Duodenal mucosa (tissue), 2 donors: ENCODE results near the gene FBXO27.
"Not testable (repeated sequence)": the region's sequence is repeated elsewhere in the genome, so short reads cannot be mapped to it uniquely, and the experiment has no call there.

Source experiments
- H3K27ac ChIP-seq: one replicate; pipeline ENCODE4 v1.7.0; 2013; ENCODE audit warnings: low read depth, low read length
- H3K27me3 ChIP-seq, 2 donors: one replicate each; pipeline ENCODE4 v1.7.0; 2013; ENCODE audit warnings: low read length in 2 of 2, control low read depth in 1 of 2; ENCODE audit not compliant: insufficient read depth in 2 of 2, control insufficient read depth in 1 of 2
- H3K36me3 ChIP-seq, 2 donors: one replicate each; pipeline ENCODE4 v1.7.0; 2013; ENCODE audit warnings: low read length in 2 of 2, control low read depth in 1 of 2; ENCODE audit not compliant: insufficient read depth in 2 of 2, control insufficient read depth in 1 of 2
- H3K4me1 ChIP-seq, 2 donors: one replicate each; pipeline ENCODE4 v1.7.0; 2013; ENCODE audit warnings: low read length in 2 of 2, control low read depth in 1 of 2; ENCODE audit not compliant: insufficient read depth in 2 of 2, control insufficient read depth in 1 of 2
- H3K4me3 ChIP-seq, 2 donors: one replicate each; pipeline ENCODE4 v1.7.0; 2013; ENCODE audit warnings: low read length in 2 of 2, low read depth in 1 of 2
- H3K9ac ChIP-seq, 2 donors: one replicate each; pipeline ENCODE4 v1.7.0; 2013; ENCODE audit warnings: low read length in 2 of 2, low read depth in 1 of 2
- H3K9me3 ChIP-seq, 2 donors: one replicate each; pipeline ENCODE4 v1.7.0; 2013; ENCODE audit warnings: low read length in 2 of 2, control low read depth in 1 of 2; ENCODE audit not compliant: control insufficient read depth in 1 of 2

FBXO27 gene, protein sequence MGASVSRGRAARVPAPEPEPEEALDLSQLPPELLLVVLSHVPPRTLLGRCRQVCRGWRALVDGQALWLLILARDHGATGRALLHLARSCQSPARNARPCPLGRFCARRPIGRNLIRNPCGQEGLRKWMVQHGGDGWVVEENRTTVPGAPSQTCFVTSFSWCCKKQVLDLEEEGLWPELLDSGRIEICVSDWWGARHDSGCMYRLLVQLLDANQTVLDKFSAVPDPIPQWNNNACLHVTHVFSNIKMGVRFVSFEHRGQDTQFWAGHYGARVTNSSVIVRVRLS

GRCh38 chr19:39032063-39032918, at the start of gene FBXO27:
Gene FBXO27 (minus strand): TSS chr19:39032549. CDS start chr19:39032227, 322 bp downstream.
- Histone ChIP-seq H3K27ac (peak within 1 kb of the TSS; percentile 42), H3K27me3 (peaks cover 0 to 3% of the 10 kb centered on the region in 2 donors)

DNA sequence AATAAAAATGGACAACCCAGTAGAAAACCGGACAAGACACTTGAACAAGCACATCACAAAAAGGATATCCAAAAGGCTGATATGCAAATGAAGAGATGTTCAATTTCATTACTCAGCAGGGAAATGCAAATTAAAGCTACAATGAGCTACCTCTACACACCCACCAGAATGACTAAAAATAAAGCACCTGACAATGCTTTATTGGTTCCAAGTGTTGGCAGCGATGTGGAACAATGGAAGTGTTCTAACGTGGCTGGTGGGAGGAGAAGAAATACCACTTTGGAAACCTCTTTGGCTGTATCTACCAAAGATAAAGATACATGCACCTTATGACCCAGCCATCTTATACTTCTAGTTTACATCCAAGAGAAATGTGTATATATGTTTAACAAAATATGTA, 48.1 kb upstream of the FBXO27 start:
- Histone ChIP-seq H3K27me3 (peaks cover 31 to 33% of the 10 kb centered on the region in 2 donors), H3K36me3 (no peaks in the 10 kb centered on the region), H3K27ac (no peak overlapping the region), H3K4me3 (no peak overlapping the region), H3K4me1 (no peaks in the 10 kb centered on the region), H3K9me3 (no peaks in the 10 kb centered on the region), H3K9ac (no peak overlapping the region)

More at GRCh38 chr19:39032063-39032918, at the start of gene FBXO27:
- H3K9ac ChIP-seq, result peak within 1 kb of the TSS; percentile 25 to 47
- H3K9me3 ChIP-seq, result no peaks in the 10 kb centered on the region
- peak within 1 kb of the TSS; percentile 72 to 73 for H3K4me3 ChIP-seq
- no peaks in the 10 kb centered on the region for H3K36me3 ChIP-seq
- peaks cover 5% of the 10 kb centered on the region in 2 donors for H3K4me1 ChIP-seq

DNA sequence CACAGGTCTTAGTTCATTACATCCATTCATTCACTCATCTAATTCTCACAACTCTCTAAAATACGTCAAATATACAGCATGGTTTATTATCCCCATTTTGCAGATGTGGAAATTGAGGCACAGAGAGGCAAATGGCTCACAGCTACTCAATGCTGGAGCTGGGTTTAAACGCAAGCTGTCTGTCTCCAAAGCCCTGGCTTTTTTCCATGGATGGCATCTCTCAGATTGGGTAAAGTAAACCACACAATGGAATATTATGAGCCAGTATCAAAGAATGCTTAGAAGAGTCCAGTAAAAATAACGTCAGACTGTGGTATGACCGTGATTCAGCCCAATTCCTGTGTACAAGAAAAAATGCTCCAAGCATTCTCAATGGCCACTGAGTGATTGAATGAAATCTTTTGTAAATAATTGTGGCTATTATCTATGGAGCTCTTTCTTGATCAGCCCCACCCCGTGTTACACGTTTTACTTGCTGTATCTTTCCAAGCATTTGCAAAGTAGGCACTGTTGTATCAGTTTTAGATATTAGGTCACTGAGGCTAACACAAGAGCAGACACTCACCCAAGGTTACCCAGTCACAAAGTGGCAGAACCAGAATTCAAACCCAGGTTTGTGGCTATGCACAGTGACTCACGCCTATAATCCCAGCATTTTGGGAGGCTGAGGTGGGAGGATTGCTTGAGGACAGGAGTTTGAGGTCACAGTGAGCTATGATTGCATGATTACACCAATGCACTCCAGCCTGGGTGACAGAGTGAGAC, 46.3 kb upstream of the FBXO27 start:
- Histone ChIP-seq H3K4me1 (no peaks in the 10 kb centered on the region), H3K27ac (no peak overlapping the region), H3K27me3 (peaks cover 17 to 19% of the 10 kb centered on the region in 2 donors), H3K9ac (no peak overlapping the region), H3K9me3 (no peaks in the 10 kb centered on the region), H3K36me3 (no peaks in the 10 kb centered on the region), H3K4me3 (no peak overlapping the region)

- Histone ChIP-seq H3K27me3 (peaks cover 5 to 6% of the 10 kb centered on the region in 2 donors), H3K27ac (no peak overlapping the region)
These were observed 45.0 kb upstream of the FBXO27 start for GRCh38 chr19:39077323-39077722.

DNA sequence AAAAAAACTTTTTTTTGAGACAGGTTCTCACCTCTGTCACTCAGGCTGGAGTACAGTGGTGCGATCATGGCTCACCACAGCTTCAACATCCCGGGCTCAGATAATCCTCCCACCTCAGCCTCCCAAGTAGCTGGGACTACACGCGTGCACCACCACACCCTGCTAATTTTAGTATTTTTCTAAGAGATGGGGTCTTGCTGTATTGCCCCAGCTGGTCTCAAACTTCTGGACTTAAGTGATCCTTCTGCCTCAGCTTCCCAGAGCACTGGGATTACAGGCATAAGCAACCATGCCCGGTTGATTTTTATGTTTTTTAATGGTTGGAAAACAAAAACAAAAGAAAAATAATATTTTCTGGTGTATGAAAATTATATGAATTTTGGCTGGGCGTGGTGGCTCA, 42.6 kb upstream of the FBXO27 start:
- no peaks in the 10 kb centered on the region for H3K9me3 ChIP-seq
- H3K36me3 ChIP-seq, result no peaks in the 10 kb centered on the region
- no peak overlapping the region for H3K4me3 ChIP-seq
- no peak overlapping the region for H3K9ac ChIP-seq
- no peaks in the 10 kb centered on the region for H3K4me1 ChIP-seq
- H3K27ac ChIP-seq, result no peak overlapping the region
- peaks cover 0 to 4% of the 10 kb centered on the region in 2 donors for H3K27me3 ChIP-seq

More at GRCh38 chr19:39077323-39077722, 45.0 kb upstream of the FBXO27 start:
- Histone ChIP-seq H3K4me3 (no peak overlapping the region), H3K9me3 (no peaks in the 10 kb centered on the region), H3K4me1 (no peaks in the 10 kb centered on the region), H3K36me3 (no peaks in the 10 kb centered on the region), H3K9ac (no peak overlapping the region)

- H3K4me3 ChIP-seq, result no peak overlapping the region
- H3K4me1 ChIP-seq, result no peaks in the 10 kb centered on the region
- no peak overlapping the region for H3K9ac ChIP-seq
- H3K36me3 ChIP-seq, result no peaks in the 10 kb centered on the region
- no peak overlapping the region for H3K27ac ChIP-seq
- peaks cover 0 to 4% of the 10 kb centered on the region in 2 donors for H3K27me3 ChIP-seq
- no peaks in the 10 kb centered on the region for H3K9me3 ChIP-seq
These were observed 41.9 kb upstream of the FBXO27 start for GRCh38 chr19:39074205-39074692.

GRCh38 chr19:39070888-39071287, 38.5 kb upstream of the FBXO27 start:
- Histone ChIP-seq H3K36me3 (no peaks in the 10 kb centered on the region), H3K4me3 (no peak overlapping the region)

DNA sequence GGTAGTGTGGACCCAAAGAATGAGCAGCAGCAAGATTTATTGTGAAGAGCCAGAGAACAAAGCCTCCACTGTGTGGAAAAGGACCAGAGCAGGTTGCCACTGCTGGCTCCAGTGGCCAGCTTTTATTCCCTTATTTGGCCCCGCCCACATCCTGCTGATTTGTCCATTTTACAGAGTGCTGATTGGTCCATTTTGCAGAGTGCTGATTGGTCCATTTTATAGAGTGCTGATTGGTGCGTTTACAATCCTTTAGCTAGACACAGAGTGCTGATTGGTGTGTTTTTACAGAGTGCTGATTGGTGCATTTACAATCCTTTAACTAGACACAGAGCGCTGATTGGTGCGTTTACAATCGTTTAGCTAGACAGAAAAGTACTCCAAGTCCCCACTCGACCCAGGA, 35.9 kb upstream of the FBXO27 start:
- H3K9me3 ChIP-seq, H3K4me1 ChIP-seq, H3K36me3 ChIP-seq, H3K9ac ChIP-seq, H3K27me3 ChIP-seq, H3K27ac ChIP-seq, H3K4me3 ChIP-seq: not testable (repeated sequence)

More at GRCh38 chr19:39070888-39071287, 38.5 kb upstream of the FBXO27 start:
- H3K27ac ChIP-seq, result no peak overlapping the region
- peaks cover 0 to 2% of the 10 kb centered on the region in 2 donors for H3K27me3 ChIP-seq
- H3K4me1 ChIP-seq, result no peaks in the 10 kb centered on the region
- no peak overlapping the region for H3K9ac ChIP-seq
- no peaks in the 10 kb centered on the region for H3K9me3 ChIP-seq

- Histone ChIP-seq H3K27ac (no peak overlapping the region), H3K36me3 (no peaks in the 10 kb centered on the region), H3K9me3 (no peaks in the 10 kb centered on the region), H3K4me1 (no peaks in the 10 kb centered on the region), H3K27me3 (peaks cover 0 to 2% of the 10 kb centered on the region in 2 donors), H3K4me3 (no peak overlapping the region), H3K9ac (no peak overlapping the region)
These were observed 34.8 kb upstream of the FBXO27 start for GRCh38 chr19:39067104-39067503.
